M059J (cell line): ENCODE data around the gene DDRGK1. TPM values are rescaled to one million over a fixed set of nuclear protein-coding genes. Genes with fewer than 3 reads are reported as not detected.
A peak's percentile ranks its signal among the peaks of the same experiment; 100 is the strongest.
"Not testable (repeated sequence)": the region's sequence is repeated elsewhere in the genome, so short reads cannot be mapped to it uniquely, and the experiment has no call there.

Source experiments
- DNase-seq: peaks from one replicate; pipeline ENCODE4 v3.0.0-alpha.2; 2012; ENCODE audit warnings: low read depth
- total RNA-seq: library from RNA; depleted of rRNA; stranded (reverse); fragments of >200 nt; shearing (Covaris generic); gene quantifications from 2 replicates; pipeline ENCODE4 v1.2.3, GENCODE V29; 2014

The DDRGK1 gene
- total RNA-seq, 1 experiment from 2014 or later: 79.5 TPM

- DNase-seq: not testable (repeated sequence)
Observed at GRCh38 chr20:3215359-3215917, 11.0 kb upstream of the DDRGK1 start.

DNA sequence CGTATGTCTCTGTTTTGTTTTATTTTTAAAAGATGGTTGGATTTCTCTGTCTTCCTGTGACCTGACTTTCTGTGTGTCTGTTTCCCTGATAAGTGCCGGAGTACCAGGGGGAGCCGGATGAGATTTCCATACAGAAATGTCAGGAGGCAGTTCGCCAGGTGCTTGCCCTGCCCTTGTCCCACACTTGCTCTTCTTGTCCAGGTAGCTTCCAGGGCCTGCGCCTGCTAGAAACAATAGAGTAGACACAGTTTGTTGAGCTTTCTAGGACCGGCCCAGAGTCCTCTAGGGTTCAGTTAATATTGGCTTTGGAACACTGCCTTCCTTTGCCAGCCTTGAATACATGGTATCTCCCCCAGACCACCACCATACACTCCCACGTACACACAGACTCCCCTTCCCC, 8.7 kb upstream of the DDRGK1 start:
- DNase-seq: no peak

GRCh38 chr20:3210346-3210745, 5.9 kb upstream of the DDRGK1 start:
- DNase-seq: no peak

DNA sequence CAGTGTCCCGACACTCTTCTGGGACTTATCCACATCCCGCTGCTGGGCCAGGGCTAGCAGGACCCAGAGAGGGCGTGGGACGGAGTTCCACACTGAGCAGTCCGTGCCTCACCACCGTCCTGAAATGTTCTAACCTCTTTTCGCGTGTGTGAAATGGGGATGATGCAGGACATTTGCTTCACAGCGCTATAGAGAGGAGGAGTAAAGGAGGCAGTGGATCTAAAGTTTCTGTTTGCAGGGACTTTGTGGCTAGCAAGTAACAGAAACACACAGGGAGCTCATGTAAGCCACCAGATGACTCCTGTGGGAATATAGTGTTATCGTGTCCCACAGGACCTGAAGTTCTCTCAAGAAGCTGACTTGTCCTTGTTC, 5.5 kb upstream of the DDRGK1 start:
- DNase-seq: no peak

DNA sequence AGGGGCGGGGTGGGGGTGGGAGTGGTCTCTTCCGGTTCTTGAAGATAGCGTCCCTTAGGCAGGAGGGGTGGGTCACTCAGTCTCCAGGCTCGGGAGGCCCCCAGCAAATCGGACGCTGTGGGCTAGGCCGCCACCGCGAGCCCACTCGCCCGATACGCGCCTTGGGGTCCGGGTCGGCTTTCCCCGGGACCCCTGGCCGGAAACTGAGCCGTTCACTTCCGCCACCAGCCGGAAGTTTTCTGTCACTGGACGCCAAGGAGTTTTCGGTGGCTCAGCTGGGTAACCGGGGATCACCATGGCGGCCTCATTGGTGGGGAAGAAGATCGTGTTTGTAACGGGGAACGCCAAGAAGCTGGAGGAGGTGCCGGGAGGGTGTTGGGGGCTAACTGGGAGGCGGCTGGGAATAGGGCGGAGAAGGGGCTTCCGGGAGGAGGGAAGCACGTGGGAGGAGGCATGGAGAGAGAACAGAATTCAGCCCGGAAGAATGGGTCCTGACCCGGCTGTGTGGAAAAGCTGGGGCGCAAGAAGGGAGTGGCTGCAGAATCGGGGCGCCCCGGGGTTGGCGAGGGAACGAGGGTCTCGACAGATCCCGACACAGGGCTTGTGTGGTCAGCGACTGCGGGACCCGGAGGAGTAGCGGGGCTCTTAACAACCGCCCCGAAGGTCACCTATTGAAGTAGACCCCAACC, 4.9 kb upstream of the DDRGK1 start, which contains the start of gene ITPA:
TSS of gene ITPA (plus strand) at position 242 of the 689 bp plus-strand sequence. CDS start at position 296, 54 bp downstream.
- peak; percentile 64 for DNase-seq

DNA sequence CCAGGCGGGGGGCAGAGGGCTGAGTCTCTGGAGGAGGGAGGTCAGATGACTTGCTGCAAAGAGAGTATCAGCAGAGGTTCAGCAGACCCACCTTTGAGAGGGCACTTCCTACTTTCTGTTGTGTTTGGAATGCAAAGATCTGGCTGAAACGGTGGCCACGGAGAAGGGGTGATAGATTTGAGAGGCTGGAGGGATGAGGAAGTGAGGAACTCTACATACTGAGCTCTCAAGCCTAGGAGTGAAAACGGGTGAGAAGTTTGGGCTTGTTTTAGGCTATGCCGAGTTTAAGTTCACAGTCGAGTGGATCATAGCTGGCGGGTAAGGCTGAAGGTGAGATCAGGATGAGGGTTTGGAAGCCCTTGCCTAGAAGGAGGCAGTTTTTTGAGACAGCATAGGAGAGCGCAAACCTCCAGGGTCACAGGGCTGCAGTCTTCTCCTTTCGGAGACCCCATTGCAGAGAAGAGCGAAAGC, 4.3 kb upstream of the DDRGK1 start:
- peak; percentile 32 for DNase-seq

GRCh38 chr20:3203315-3204123, 963 bp downstream of the DDRGK1 start:
- peak; percentile 55 for DNase-seq

- DNase-seq: no peak
Observed at GRCh38 chr20:3202965-3203314, 1.5 kb downstream of the DDRGK1 start.

DNA sequence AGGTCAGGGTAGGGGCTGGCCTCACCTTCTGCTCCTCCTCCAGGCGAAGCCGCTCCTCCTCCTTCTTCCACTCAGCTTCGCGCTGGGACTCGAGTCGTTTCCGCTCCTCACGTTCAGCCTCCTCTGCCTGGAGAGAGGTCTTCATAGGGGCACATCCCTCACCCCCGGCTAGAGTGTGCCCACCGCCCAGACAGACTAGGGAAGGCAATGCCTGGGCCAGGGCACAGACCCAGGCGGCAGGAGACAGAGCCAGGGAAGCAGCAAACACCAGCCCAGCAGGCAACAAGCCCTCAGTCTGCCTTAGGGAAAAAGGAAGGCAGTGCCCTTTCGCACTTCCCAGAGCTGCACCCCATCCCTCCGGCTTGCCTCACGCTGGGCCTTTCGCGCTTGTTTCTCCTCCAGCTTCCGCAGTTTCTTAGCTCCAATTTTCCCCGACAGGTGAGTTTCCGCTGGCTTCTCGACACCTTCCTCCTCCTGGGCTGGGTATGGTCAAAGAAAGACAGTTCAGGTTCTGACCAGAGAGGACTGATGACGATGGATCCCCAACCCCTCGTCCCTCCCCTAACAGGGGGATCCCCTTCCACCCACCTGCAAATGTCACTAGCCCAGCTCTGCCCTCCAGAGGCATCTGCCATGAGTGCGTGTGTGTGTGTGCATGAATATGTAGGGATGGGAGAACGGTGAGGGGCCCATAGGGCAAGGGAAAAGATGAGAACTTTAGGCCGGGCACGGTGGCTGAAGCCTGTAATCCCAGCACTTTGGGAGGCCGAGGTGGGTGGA, 4.3 kb downstream of the DDRGK1 start:
- DNase-seq: no peak

DNA sequence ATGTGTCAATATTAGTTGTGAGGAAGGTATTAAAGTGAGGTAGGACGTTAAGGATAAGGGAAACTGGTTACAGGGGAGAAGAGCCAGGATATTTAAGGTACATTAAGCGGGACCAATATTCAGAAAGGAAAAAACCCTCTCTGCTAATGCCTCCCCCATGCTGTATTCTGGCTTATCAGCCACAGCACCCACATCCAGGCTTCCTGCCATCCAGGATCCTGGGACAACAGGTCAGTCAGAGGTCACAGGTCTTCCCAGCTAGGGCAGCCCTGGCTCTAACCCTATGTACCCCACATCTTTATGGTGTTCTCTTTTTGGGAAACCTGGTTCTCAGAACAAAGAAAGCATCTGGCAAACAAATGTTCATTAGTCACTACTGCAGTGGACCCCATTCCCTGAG, 5.3 kb downstream of the DDRGK1 start:
- DNase-seq: no peak

- no peak for DNase-seq
Observed at GRCh38 chr20:3195590-3196237, 8.8 kb downstream of the DDRGK1 start.

GRCh38 chr20:3194617-3195280, 9.7 kb downstream of the DDRGK1 start:
- no peak for DNase-seq

GRCh38 chr20:3193806-3194616, 10.5 kb downstream of the DDRGK1 start:
- no peak for DNase-seq

DNA sequence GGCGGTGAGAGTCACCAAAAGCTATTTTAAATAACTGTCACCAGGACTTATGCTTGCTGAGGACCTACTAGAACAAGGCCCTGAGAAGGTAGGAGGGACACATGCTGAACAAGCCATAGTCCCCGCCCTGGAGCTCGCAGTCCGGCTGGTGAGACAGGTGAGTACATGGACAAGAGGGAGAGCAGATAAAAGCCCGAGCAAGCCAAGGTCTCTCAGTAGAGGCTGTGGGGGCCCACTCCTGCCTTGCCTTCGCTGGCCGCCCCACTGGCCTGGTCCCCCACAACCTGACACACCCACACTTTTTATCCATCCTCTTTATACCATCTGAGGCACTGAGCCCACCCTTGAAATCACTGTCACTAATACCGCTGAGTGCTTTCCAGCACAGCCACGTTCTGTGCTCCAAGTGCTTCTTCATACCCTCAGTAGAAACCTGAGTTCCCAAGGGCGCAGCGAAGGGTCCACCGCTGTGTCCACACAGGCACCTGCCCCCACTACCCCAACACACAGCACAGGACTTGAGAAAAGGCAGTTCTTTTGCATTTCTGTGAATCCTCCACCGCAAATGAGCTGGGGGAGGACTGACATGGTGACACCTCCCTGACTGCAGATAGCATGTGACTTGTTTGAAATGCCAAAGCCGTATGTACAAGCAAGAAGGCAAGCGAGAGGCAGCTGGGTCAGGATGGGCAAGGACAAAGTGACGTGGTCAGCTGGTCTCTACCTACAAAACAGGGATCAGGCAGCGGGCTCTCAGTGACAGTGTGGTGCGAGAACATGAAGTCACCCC, 12.1 kb downstream of the DDRGK1 start:
- DNase-seq: no peak

DNA sequence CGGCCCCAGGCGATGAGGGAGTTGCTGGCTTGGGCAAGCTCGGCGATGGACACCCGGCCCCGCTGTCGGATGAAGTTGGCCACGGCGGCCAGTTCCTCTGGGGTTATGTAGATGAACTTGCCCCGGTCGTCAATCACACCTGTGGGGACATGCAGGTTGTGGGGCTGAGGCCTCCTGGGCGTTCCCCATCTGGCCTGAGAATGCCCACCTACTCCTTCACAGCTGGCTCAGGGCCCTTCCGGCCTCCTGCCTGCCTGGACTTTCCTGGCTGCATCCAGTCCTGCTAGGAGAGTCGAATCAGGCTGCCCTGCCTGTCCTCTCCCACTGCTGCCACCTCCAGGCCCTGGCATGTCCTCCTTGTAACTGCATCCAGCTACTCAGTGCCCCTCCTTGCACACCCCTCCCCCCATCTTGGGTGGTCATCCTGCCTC, 13.8 kb downstream of the DDRGK1 start:
- no peak for DNase-seq

DNA sequence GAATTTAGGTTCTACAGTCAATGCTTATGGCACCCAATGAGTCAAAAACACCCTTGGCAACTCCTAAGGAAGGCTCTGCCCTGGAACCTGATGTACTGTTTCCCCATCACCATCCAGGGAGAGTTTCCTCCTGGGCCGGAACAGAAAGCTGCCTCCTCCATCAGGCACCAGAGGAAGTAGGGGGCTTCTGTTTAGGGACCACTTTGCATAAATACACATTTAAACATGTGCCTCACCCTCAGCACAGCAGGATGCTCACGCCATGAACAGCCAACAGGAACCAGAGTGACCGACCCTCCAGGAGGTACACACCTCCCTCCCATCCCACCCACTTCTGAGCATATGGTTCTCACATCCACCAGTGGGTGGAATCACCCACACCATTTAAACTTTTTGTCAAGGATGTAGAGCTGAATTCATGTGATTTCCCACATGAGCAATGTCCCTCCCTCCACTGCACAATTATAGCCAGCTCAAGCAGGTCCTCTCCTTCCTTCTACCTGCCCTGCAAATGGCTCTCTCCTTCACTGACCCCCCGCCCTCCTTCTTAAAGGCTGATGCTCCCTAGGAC, 14.8 kb downstream of the DDRGK1 start:
- DNase-seq: no peak

GRCh38 chr20:3188823-3189413, 15.6 kb downstream of the DDRGK1 start:
- DNase-seq: no peak

DNA sequence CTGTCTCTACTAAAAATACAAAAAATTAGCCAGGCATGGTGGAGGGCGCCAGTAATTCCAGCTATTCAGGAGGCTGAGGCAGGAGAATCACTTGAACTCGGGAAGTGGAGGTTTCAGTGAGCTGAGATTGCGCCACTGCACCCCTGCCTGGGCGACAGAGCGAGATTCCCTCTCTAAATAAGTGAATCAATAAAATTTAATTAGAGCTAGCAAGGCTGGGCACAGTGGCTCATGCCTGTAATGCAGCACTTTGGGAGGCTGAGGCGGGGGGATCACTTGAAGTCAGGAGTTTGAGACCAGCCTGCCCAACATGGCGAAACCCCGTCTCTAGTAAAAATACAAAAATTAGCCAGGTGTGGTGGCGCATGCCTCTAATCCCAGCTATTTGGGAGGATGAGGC, 16.6 kb downstream of the DDRGK1 start:
- DNase-seq: not testable (repeated sequence)
